Astrocyte (in vitro differentiated cells and primary cell): ENCODE results near the gene SSMEM1.

ENCODE experiments used
- EZH2 ChIP-seq: IDR thresholded peaks from 2 replicates; pipeline ENCODE4 v1.6.1; 2012; ENCODE audit warnings: mild to moderate bottlenecking, low read length, inconsistent platforms; ENCODE audit not compliant: insufficient read depth
- TF ChIP-seq, protein P1 (sequence below): IDR thresholded peaks from 2 replicates; pipeline ENCODE4 v1.5.1; 2011; ENCODE audit warnings: low read depth, mild to moderate bottlenecking, inconsistent platforms, low read length, moderate library complexity; ENCODE audit not compliant: insufficient read depth

DNA sequence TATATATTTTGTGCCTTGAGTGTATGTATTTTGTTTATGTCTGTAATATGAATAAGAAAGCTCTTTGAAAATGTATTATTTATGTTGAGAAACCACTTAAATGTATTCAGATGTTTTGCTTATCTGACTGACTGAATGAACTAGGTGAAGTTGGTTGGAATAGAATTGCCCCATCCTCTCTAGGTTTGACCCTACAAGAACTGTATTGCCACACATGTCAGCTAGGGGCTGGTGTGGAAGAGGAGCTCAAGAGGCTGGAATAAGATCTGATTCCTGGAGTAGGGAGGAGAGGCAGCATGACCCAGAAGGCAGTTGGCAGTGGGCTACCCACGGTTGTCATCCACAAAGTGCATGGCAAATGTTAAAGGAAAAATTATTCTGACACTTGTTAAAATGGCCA is 9.1 kb downstream of the SSMEM1 start:
- TF ChIP-seq, protein P1, sequence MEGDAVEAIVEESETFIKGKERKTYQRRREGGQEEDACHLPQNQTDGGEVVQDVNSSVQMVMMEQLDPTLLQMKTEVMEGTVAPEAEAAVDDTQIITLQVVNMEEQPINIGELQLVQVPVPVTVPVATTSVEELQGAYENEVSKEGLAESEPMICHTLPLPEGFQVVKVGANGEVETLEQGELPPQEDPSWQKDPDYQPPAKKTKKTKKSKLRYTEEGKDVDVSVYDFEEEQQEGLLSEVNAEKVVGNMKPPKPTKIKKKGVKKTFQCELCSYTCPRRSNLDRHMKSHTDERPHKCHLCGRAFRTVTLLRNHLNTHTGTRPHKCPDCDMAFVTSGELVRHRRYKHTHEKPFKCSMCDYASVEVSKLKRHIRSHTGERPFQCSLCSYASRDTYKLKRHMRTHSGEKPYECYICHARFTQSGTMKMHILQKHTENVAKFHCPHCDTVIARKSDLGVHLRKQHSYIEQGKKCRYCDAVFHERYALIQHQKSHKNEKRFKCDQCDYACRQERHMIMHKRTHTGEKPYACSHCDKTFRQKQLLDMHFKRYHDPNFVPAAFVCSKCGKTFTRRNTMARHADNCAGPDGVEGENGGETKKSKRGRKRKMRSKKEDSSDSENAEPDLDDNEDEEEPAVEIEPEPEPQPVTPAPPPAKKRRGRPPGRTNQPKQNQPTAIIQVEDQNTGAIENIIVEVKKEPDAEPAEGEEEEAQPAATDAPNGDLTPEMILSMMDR, result no peak
- no peak for TF ChIP-seq EZH2
